GM13977 (cell line): ENCODE results near the gene XAGE5.
"Not testable (repeated sequence)": the region's sequence is repeated elsewhere in the genome, so short reads cannot be mapped to it uniquely, and the experiment has no call there.

ENCODE experiments used
- DNase-seq: peaks from one replicate; pipeline ENCODE4 v3.0.0; 2012; ENCODE audit warnings: low spot score
- in situ Hi-C: fragments of 300-500 bp; cut with MboI; formaldehyde crosslinking; loops from one replicate; pipeline ENCODE4 v1.12.0; 2022; ENCODE audit warnings: low sequenced_read_pairs, low pct_unique_long_range_greater_than_20kb, mixed read lengths, inconsistent platforms; ENCODE audit not compliant: unreplicated experiment
- TF ChIP-seq, protein P1 (sequence below): IDR thresholded peaks from 2 replicates; pipeline ENCODE4 v1.5.1; 2012; ENCODE audit warnings: mild to moderate bottlenecking, control low read depth; ENCODE audit not compliant: insufficient read depth; ENCODE audit errors: extremely low read depth, missing control alignments

The XAGE5 gene

DNA sequence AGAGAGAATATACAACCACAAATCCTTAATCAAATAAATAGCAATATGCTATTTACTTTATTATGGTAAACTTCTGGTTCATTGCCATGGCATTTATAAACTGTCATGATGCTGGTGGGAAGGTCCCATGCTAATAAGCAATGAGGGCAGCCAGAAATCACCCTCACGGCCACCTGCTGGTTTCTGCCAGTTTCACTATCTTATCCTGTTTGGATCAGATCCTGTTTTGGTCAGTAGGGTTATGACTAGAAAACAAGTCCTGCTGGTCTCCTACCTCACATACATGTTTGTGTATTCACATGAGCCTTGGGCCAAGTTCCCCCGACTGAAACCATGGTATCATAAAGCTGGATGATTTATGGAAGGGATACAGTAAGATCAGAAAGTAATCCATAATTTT lies 28.1 kb downstream of the XAGE5 start:
- in situ Hi-C loops: no loop called here
- no peak for DNase-seq
- TF ChIP-seq, protein P1, sequence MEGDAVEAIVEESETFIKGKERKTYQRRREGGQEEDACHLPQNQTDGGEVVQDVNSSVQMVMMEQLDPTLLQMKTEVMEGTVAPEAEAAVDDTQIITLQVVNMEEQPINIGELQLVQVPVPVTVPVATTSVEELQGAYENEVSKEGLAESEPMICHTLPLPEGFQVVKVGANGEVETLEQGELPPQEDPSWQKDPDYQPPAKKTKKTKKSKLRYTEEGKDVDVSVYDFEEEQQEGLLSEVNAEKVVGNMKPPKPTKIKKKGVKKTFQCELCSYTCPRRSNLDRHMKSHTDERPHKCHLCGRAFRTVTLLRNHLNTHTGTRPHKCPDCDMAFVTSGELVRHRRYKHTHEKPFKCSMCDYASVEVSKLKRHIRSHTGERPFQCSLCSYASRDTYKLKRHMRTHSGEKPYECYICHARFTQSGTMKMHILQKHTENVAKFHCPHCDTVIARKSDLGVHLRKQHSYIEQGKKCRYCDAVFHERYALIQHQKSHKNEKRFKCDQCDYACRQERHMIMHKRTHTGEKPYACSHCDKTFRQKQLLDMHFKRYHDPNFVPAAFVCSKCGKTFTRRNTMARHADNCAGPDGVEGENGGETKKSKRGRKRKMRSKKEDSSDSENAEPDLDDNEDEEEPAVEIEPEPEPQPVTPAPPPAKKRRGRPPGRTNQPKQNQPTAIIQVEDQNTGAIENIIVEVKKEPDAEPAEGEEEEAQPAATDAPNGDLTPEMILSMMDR: no peak

GRCh38 chrX:52843619-52844018 lies 32.5 kb downstream of the XAGE5 start:
- DNase-seq, in situ Hi-C loops: not testable (repeated sequence)

DNA sequence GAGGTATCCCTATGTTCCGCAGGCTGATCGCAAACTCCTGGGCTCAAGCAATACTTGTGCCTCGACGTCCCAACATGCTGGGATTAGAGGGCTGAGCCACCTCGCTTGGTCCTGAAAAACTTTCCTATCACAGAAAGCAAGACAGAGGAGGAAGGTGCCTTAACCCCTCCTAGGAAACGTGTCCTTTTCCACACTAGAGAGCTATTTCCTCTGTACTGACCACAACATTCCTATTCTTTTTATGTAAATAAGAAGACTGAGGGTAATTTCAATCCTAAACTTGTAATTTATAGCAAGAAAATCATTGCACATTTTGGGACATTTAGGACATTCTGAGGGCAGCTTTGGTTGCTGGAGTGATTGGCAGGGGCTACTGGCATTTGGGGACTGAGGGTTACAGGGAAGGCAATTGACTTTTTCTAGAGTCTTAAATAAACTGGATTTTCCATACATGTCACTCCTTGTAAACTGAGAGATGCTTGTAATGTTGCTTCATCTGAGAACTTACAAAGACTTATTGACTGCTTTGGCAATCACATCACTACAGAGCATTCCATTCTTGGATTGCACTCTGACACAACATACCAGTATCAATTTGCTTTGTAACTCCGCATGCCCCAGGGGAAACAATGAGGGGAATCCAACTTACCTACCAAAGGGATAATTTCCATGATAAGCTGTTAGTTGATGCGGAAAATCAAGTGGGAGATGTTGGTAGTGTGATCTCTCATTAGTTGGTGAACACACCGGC lies 41.2 kb downstream of the XAGE5 start:
- no peak for DNase-seq
- in situ Hi-C loops: no loop called here
- TF ChIP-seq, protein P1: no peak

DNA sequence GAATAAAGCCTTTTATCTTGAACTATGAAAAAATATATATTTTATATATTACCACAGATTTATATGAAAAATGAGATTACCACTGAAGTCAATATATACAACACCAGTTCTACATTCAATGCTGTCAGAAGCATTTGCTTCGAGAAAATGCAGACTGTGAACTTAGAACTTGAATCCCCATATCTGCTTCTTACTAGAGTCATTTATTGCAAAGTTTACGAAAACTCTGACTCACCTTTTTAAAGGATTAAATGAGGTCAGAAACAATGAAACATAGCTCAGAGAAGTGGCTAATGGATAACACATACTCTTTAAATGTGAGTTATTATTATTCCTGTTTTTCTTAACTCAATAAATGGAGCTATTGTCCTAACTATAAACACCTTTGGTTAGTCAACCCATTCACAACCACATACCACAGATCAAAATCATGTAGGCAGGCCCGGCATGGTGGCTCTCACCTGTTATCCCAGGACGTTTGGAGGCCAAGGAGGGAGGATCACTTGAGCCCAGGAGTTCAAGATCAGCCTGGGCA lies 46.0 kb downstream of the XAGE5 start:
- in situ Hi-C loops, DNase-seq: not testable (repeated sequence)

GRCh38 chrX:52865343-52865998 lies 54.4 kb downstream of the XAGE5 start:
- TF ChIP-seq, protein P1: no peak
- DNase-seq: no peak
- in situ Hi-C loops: no loop called here
